Fibroblast of gingiva (primary cell): ENCODE measurements around the gene UBE2I.
"Not testable (repeated sequence)": the region's sequence is repeated elsewhere in the genome, so short reads cannot be mapped to it uniquely, and the experiment has no call there.

Experiments used
- DNase-seq: peaks from one replicate; pipeline ENCODE4 v3.0.0-alpha.2; 2011; ENCODE audit warnings: low read depth

Gene UBE2I

DNA sequence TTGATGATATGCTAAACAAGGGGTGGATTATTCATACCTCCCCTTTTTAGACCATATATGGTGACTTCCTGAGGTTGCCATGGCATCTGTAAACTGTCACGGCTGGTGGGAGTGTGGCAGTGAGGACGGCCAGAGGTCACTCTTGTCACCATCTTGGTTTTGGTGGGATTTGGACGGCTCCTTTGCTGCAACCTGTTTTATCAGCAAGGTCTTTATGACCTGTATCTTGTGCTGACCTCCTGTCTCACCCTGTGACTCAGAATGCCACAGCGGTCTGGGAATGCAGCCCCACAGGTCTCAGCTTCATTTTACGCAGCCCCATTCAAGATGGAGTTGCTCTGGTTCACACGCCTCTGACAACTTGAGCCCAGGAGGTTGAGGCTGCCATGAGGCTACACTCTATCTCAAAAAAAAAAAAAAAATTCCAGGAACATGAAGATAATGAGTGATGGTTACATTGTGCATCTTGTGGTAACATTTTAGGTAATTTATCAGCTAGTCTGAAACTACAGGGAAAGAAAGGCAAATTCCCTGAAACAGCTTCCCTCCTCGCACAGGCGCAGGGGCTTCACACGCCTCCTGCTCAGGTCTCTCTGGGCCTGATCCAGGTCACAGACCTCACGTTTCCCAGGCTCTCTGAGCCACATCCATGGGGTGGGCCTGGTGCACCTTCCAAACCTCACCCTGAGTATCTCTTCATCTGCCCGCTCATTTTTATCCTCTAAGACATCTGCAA, 15.3 kb upstream of the UBE2I start:
- DNase-seq: no peak

DNA sequence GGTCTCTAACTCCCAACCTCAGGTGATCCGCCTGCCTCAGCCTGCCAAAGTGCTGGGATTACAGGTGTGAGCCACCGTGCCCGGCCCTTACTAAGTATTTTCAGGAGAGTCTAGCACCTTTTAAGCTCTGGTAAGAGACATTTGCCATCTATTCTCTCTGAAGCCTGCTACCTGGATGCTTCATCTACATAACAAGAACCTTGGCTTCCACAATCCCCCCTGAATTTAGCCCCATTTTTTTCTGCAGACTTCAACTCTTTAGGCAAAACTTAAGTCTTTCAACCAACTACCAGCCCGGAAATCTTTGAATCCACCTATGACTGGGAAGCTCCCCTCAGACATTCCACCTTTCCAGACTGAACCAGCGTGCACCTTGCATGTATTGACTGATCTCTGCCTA, 14.0 kb upstream of the UBE2I start:
- no peak for DNase-seq

DNA sequence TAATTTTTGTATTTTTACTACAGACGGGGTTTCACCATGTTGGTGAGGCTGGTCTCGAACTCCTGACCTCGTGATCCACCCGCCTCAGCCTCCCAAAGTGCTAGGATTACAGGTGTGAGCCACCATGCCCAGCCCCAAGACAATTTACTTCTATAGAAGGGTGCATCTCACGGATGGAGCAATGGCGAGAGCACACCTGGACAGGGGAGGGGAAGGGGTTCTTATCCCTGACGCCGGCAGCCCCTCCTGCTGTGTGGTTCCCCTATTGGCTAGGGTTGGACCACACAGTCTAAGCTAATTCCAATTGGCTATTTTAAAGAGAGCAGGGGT, 12.8 kb upstream of the UBE2I start:
- not testable (repeated sequence) for DNase-seq

DNA sequence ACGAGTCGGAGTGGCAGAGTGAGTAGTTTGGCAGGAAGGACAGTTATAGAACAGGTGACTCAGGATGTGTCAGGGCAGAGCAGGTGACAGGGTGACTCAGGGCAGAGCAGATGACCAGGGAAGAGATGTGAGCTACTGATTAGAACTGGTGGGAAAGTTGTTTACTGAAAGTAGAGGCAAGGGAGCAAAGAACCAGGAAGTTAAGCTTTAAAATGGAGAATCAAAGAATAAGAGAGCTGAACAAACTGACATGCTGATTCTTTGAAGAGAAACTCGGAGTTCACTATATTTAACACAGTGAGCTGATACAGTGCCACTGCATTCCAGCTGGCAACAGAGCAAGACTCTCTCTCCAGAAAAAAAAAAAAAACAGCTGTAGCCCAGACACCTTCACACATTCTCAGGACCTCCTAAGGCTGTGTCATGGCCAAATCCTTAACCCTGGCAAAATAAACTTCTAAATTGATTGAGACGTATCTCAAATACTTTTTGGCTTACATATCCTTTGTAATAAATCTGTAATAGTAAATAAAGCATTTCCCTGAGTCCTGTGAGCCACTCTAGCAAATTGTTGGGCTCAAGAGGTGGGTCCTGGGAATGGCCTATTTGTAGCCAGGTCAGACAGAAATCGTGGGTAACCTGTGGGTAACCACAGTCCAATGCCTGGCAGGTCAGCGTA, 12.3 kb upstream of the UBE2I start:
- no peak for DNase-seq

DNA sequence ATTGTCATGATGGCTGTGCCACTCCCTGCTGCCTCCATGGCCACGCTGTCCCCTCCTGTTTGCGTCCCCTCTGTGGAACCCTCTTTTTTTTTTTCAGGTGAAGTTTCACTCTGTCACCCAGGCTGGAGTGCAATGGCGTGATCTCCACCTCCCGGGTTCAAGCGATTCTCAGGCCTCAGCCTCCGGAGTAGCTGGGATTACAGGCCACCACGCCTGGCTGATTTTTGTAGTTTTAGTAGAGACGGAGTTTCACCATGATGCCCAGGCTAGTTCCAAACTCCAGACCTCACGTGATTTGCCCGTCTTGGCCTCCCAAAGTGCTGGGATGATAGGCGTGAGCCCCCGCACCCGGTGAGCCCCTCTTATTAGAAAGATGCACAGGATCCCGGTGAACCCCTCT, 11.0 kb upstream of the UBE2I start:
- DNase-seq: no peak

DNA sequence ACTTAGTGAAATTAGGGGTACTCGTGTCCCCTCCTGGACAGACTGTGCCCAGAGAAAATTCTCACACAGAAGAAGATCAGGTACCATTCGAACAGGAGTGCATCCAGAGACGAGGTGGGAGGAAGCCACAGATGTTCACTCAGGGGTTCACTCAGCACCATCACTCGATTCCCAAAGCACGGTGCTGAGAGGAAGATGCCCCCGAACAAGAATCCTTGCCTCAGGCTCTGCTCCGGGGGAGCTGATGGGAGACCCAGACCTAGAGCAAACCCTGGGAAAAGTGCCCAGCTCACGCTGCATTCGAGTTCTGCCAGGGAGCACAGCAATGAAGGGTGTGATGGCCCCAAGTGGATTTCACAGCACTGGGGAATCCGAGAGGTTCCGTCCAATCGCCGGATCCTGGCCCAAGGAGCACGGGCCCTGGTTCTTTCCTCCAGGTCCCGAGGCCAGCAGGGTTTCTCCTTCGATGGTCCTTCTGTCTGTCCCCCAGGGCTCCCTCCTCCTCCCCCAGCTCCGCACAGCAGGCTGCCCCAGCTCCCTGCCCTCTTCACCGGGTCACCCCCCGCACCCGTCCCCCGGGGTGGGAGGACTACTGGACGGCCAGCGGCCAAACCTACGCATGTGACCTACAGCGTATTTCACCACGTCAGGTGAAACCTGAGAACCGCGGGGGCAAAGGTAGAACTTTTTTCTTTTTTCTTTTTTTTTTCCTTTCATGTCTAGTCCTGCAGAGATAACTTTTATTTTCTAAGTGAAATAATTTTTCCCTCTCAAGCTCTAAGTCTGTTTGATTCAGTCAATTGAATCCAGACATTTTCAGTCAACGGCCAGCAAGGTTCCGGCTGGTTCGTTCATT, 10.2 kb upstream of the UBE2I start:
- DNase-seq: no peak

DNA sequence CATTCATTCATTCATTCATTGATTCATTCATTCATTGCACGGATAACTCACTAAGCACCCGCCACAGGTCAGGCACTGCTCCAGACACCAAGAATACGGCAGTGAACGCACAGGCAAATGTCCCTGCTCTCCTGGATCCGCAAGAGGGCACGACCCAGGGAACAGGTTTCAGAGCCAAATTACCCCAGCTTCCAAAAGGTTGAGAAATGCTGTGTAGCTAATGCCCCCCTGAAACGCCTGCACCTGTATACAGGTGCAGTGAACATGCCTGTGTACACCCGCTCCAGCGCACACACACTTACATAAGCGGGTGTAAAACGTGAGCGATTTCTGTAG, 9.6 kb upstream of the UBE2I start:
- DNase-seq: no peak

DNA sequence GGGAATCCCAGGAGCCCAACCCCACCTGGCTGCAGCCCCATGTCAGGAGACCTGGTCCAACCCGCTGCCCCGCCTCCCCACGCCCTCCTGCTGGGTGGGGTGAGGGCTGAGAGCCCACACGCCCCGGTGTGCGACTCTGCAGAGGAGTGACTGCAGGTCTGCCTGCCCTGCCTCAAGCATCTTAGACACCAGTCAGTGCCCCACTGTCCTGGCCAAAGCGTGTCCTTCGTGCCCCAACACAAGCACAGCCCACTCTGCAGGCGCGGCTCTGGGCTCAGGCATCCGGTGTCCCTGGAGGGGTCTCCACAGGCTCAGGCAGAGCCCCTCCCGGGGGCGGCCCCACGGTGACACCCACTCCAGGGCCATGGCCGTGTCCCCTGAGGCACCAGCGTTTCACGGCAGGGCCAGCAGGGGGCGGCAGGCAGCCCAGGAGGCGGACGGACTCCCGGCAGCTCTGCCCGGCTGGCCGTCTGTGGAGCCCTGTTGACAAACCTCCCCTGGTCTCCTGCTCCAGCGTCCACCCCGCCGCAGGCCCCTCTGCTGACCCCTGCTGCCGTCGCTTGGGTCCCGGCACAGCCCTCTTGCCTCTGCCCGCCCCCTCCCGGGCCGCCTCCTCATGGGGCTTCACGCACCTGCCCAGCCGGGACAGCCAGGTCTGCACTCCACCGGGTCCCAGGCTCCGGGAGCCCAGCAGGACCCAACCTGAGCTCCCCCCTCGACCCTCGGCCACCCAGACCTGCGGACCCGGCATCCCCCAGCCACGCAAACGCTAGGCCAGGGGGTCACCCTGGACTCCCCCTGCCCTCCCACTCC, 8.6 kb upstream of the UBE2I start:
- peak; percentile 30 for DNase-seq

DNA sequence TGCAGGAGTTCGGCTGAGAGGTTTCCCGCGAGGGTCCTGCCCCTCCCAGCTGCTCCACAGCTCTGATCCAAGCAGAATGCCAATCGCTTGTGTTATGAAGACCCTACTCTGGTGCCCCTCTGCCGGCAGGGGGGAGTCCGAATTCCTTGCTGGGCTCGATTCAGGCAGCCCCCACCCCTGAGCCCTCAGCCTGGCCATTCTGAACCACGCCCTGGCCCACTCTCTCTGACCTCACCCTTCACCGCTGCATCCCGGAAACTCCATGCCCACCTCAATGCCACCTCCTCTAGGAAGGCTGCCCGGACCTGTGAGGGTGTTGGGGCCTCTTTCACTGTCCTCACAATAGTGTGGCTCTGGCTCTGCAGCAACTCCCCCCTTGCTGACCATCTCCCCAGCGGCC, 7.9 kb upstream of the UBE2I start:
- no peak for DNase-seq

DNA sequence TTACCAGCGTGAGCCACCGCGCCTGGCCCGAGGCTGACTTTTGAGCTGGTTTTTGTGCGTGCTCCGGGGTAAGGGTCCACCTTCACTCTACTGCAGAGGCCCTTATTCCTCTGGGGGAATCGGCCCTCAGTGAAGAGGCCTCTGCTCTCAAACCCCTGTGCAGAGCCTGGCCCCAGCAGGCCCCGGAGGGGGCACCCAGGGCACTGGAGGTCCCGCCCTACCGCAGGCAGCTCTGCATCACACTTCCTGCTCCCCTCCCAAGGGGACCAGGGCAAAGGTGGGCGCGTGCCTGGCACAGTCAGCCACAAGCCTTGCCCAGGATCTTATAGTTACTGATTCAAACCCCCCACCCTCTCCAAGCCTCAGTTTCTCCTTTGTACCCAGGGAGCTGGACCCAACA, 3.6 kb upstream of the UBE2I start:
- DNase-seq: no peak

DNA sequence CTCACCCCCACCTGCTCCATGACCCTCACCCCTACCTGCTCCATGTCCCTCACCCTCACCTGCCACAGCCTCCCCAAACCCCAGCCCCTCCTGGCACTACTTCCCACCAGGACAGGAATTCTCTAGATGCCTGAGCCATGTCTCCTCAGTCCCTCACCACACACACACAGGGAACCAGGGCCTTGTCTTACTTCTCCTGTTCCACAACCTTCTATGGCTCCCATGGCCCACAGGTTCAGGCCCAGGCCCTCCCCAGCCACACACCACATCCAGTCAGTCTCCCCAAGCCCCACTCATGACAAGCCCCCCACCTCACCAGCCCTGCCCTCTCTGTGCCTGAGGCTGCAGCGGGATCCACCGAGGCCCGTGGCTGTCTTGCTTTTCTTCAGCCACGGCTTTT, 3.1 kb upstream of the UBE2I start:
- no peak for DNase-seq

DNA sequence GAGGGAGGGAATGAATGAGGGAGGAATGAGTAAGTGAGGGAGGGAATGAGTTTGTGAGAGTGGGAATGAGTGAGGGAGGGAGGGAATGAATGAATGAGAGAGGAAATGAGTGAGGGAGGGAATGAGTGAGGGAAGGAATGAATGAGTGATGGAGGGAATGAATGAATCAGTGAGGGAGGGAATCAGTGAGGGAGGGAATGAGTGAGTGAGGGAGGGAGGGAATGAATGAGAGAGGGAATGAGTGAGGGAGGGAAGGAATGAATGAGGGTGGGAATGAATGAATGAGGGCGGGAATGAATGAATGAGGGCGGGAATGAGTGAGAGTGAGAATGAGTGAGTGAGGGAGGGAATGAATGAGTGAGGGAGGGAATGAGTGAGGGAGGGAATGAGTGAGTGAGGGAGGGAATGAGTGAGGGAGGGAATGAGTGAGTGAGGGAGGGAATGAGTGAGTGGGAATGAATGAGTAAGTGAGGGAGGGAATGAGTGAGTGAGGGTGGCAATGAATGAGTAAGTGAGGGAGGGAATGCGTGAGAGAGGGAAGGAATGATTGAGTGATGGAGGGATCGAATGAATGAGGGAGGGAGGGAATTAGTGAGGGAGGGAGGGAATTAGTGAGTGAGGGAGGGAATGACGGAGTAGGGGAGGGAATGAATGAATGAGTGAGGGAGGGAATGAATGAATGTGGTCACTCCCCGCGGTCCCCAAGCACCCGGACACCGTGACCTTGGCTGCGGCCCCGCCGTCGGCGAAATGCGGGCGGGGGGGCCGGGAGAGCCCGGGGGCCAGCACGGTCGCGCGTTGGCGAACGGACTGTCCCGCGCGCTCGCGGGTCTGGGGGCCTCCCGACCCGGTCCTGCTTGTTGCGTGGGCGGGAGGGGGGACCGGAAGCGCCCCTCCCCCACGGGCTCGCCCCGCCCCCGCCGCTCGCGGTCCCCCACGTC, 1.1 kb upstream of the UBE2I start:
- DNase-seq: peak; percentile 39

DNA sequence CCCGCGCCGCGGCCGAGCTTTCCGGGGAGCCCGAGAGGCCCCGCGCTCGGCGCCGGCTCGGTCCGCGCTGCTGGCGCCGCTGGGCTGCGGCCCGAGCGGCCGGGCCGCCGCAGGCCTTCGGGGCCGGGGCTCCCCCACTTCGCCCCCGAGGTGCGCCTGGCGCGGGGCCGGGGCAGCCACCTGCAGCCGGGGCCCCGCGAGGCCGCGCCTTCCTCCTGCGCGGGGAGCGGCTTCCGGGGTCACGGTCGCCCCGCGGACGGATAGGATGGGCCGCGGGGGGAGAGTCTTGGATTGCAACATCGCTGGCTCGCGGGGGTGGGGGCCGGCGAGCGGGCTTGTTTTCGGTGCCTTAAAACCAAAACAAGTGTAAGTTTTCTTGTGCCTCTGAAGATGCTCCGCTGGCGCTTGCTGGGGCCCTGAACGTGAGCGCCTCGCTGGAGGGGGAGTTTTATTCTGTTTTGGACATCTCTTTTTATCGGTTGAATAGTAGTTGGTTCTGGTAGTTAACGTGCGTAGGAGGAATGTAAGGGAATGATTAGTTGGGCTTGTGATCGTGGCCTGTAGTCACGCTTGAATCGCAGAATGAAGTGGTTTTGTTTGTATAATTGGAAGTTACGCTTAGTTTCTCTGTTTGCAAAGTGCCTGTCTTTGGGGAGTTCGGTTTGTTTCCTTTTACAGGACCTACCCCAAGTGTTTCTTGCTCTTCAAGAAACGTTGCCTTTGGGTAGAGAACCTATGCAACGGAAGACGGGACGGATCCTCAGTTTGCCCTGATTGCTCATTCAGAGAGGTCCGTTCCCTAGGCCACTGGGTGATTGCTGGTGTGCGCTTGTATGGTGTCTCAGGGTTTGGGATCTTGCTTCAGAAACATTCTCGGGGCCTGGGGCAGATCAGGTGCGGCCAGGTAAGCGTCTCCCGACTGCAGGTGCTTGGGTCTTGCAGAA, 724 bp downstream of the UBE2I start:
- DNase-seq: peak; percentile 52

DNA sequence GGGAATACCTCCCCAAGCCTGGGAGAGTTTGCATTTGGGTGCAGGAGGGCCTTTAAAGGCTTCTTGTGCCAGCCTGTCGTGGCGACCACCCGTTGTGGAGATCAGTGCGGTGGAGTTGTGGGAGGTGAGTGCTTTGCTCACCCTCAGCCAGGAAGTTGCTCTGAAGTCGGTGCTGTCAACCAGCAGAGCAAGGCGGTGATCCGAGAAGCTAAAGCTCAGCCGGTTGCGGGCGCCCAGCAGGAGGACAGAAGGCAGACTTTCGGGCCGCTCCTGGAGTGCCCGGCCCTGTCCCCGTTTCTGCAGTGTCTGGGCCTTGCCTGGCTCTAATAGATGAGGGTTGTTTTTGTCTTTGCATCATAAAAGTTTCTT, 1.4 kb downstream of the UBE2I start:
- no peak for DNase-seq

DNA sequence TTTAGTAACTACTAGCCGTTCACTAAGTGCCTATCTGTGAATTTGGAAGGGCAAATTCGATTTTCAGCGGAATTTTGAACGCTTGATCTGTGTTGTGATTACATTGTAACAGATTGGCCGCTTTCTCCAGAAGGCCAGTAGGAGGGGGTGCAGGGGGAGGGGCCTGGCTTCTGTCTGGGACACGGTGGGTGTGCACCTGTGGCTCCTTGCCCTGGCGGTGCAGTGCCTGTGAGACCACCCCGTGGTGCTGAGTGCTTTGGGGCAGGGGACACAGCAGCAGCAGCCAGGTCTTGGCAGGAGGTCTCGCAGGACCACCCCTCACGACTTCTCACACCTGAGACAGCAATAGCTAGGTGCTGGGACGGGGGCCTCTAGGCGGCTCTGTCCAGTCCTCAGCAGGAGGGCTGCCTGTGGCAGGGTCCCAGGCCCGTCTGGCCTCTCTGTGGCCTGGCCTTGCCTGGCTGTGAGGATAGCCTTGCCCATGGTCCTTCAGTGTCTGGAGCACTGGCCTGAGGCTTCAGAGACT, 1.8 kb downstream of the UBE2I start:
- DNase-seq: no peak

DNA sequence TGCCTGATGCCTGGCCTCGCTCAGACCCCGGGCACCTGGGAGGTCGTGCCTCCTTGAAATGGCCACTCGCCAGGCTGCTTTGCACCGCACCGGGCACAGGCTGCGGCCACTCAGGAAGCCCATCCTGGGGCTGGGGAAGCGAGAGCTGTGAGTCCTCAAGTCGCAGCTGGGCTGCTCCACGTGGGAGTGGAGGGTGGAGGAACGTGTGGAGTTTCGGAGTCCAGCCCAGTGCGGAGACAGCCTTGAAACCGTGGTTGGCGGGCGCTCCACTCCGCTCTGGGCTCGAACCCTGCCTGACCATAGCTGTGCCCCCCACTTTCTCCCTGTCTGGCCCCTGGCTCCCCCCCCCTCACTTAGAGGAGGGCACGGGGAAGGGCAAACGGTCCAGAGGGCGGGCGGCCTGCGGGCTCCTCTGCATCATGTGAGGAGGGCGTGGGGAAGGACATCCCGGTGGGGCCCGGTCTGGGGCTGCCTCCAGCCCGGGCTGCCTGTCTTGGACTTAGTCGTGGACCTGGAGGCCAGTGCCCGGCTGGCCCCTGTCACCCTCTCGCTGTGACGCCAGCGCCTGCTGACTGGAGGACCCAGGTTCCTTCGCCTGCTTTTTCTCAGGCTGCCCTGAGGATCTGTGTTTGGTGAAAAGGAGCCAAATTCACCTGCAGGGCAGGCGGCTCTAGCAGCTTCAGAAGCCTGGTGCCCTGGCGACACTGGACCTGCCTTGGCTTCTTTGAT, 2.5 kb downstream of the UBE2I start:
- DNase-seq: no peak

DNA sequence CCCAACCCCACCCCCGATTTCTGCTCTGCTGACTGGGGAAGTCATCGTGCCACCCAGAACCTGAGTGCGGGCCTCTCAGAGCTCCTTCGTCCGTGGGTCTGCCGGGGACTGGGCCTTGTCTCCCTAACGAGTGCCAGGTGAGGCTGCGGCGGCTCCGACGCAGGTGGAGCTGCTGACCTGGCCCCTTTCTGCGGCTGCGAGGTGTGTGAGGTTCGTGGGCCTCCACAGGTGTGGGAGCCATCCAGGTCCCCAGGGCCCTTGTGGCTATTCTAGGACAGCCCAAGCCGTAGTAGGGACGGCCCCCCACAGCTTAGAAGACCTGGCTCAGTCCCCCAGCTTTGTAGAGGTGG, 3.0 kb downstream of the UBE2I start:
- no peak for DNase-seq

DNA sequence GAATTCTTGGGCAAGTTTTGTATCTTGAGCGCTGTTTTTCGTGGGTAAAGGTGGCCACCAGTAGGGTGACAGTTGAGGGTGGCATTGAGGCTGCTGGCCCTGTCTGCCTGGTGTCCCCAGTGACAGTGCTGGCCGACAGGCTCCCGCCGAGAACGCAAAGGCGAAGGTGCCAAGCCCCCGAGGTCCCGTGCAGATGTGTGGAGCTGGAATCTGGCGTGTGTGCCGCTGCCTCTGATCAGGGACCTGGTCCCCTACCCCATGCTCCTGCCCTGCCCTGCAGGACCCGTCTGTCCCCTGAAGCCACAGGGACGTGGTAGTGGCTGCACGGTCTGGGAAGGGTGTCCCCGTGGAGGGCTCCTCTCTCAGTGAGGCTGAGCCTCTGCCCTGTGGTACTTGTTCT, 3.5 kb downstream of the UBE2I start:
- DNase-seq: no peak

DNA sequence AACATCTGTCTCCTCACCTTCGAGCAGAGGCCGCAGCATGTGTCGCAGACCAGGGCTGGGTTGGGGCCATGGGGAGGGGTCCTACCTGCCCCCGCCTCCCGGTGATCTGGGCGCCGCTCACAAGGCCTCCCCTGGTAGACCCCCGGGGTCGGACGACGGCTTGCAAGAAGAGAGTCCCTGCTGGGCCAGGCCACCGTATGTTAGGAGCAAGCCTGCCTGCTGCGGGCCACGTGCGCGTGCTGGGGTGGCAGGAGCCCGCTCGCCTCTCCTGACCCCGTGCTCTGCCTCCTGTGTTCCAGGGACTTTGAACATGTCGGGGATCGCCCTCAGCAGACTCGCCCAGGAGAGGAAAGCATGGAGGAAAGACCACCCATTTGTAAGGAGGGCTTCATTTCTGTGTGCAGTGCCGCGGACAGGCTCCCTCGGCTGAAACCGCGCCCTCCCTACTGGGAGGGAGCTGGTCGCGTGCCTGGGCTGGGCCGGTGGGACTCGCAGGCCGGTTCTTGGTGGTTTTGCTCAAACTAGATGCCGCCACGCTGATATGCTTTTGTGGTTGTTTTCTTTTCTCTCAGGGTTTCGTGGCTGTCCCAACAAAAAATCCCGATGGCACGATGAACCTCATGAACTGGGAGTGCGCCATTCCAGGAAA, 4.4 kb downstream of the UBE2I start:
- DNase-seq: no peak
